Hepatocyte (in vitro differentiated cells): Measurements from ENCODE around the gene TSHZ3. TPM values are rescaled to one million over a fixed set of nuclear protein-coding genes. Genes with fewer than 3 reads are reported as not detected.
A peak's percentile ranks its signal among the peaks of the same experiment; 100 is the strongest.

Source experiments
- DNase-seq: peaks from one replicate; pipeline ENCODE4 v3.0.0-alpha.2; 2016; ENCODE audit warnings: low spot score
- H2AFZ ChIP-seq: fragments of 200-600 bp; sonication (generic); 2 replicates; pipeline ENCODE4 v1.6.0; 2016; ENCODE audit warnings: antibody characterized with exemption, mild to moderate bottlenecking
- H3K27ac ChIP-seq: fragments of 200-600 bp; sonication (generic); 2 replicates; pipeline ENCODE4 v1.5.1; 2016; ENCODE audit warnings: mild to moderate bottlenecking
- H3K27me3 ChIP-seq: fragments of 200-600 bp; sonication (generic); 2 replicates; pipeline ENCODE4 v1.6.1; 2016
- H3K36me3 ChIP-seq: fragments of 200-600 bp; sonication (generic); replicated peaks from 2 replicates; pipeline ENCODE4 v1.5.1; 2016; ENCODE audit warnings: low read depth; ENCODE audit not compliant: insufficient read depth
- H3K4me1 ChIP-seq: fragments of 200-600 bp; sonication (generic); 2 replicates; pipeline ENCODE4 v1.5.1; 2016; ENCODE audit warnings: mild to moderate bottlenecking, moderate library complexity; ENCODE audit not compliant: insufficient read depth
- H3K4me2 ChIP-seq: fragments of 200-600 bp; sonication (generic); 2 replicates; pipeline ENCODE4 v1.6.0; 2016
- H3K4me3 ChIP-seq: fragments of 200-600 bp; sonication (generic); 2 replicates; pipeline ENCODE4 v1.5.1; 2016; ENCODE audit warnings: mild to moderate bottlenecking
- H3K79me2 ChIP-seq: fragments of 200-600 bp; sonication (generic); 2 replicates; pipeline ENCODE4 v1.6.0; 2017; ENCODE audit warnings: mild to moderate bottlenecking
- H3K9me2 ChIP-seq: fragments of 200-600 bp; sonication (generic); replicated peaks from 2 replicates; pipeline ENCODE4 v1.6.0; 2017; ENCODE audit warnings: mild to moderate bottlenecking; ENCODE audit not compliant: insufficient read depth
- H3K9me3 ChIP-seq: fragments of 200-600 bp; sonication (generic); 2 replicates; pipeline ENCODE4 v1.5.1; 2016; ENCODE audit warnings: low read depth, mild to moderate bottlenecking
- H4K20me1 ChIP-seq: fragments of 200-600 bp; sonication (generic); 2 replicates; pipeline ENCODE4 v1.6.0; 2016; ENCODE audit warnings: mild to moderate bottlenecking; ENCODE audit not compliant: insufficient read depth, poor library complexity, severe bottlenecking
- CTCF ChIP-seq: fragments of 200-600 bp; sonication (generic); IDR thresholded peaks from 2 replicates; pipeline ENCODE4 v1.5.1; 2016; ENCODE audit warnings: antibody characterized with exemption, mild to moderate bottlenecking; ENCODE audit not compliant: poor library complexity
- EZH2 ChIP-seq: fragments of 200-600 bp; sonication (generic); IDR thresholded peaks from 2 replicates; pipeline ENCODE4 v1.6.1; 2016; ENCODE audit warnings: antibody characterized with exemption, mild to moderate bottlenecking, borderline replicate concordance
- EZH2phosphoT487 ChIP-seq: fragments of 200-600 bp; sonication (generic); IDR thresholded peaks from one replicate; pipeline ENCODE4 v1.6.1; 2018; ENCODE audit warnings: antibody characterized with exemption, mild to moderate bottlenecking, low read depth, moderate library complexity; ENCODE audit not compliant: unreplicated experiment, severe bottlenecking
- whole genome bisulfite sequencing: methylation state at CpG from one replicate; pipeline ENCODE4 v1.1.6; 2016; ENCODE audit warnings: low lambda C conversion rate; ENCODE audit errors: missing lambda C conversion rate; 5-methylcytosine and 5-hydroxymethylcytosine counted together
- polyA plus RNA-seq: library from polyadenylated mRNA; unstranded; fragments of >200 nt; fragmentation: Nextera tagmentation; extraction: Ambion mirVana; gene quantifications from 2 replicates; pipeline ENCODE4 v1.2.1, GENCODE V29; 2016
- total RNA-seq: library from RNA; depleted of rRNA; stranded (reverse); fragments of >200 nt; gene quantifications from 2 replicates; pipeline ENCODE4 v1.2.3, GENCODE V29; 2014

The TSHZ3 gene
- total and polyA plus RNA-seq, 2 experiments from 2014 or later, result 4.9 to 5.3 TPM

DNA sequence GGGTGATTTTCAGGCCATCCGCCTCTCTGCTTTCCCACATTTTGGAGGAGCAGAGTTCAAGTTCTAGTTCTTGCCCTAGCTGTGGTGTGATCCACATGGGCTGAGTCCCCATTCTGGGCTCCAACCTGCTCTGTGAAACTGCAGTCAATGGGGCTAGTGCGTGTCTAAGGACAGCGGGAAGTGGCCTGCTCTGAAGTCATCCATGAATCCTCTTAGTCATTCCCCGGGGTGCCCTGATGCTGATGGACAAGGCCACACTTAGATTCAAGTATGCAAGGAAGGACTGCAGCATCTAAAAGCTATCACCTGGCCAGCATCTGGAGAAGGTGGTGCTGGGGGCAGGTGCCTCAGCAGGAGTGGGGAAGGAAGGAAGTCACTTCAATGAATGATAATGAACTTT is 94.6 kb downstream of the TSHZ3 start:
- Histone ChIP-seq H3K9me2 (no peaks in the 10 kb centered on the region), H3K4me1 (no peaks in the 10 kb centered on the region), H2AFZ (no peak overlapping the region), H3K36me3 (no peaks in the 10 kb centered on the region), H3K4me2 (no peak overlapping the region), H3K4me3 (no peak overlapping the region), H3K27me3 (no peaks in the 10 kb centered on the region), H3K79me2 (no peaks in the 10 kb centered on the region), H4K20me1 (no peaks in the 10 kb centered on the region), H3K9me3 (no peaks in the 10 kb centered on the region), H3K27ac (no peak overlapping the region)
- no peak for DNase-seq
- 91% methylated on average over 4 of the region's 4 CpGs for WGBS
- TF ChIP-seq EZH2 (no peak), CTCF (no peak)

GRCh38 chr19:31254180-31254551 is 95.1 kb downstream of the TSHZ3 start:
- Histone ChIP-seq H3K4me1 (no peaks in the 10 kb centered on the region), H3K9me2 (no peaks in the 10 kb centered on the region), H3K9me3 (no peaks in the 10 kb centered on the region), H3K27me3 (no peaks in the 10 kb centered on the region), H3K4me3 (no peak overlapping the region), H2AFZ (no peak overlapping the region), H4K20me1 (no peaks in the 10 kb centered on the region), H3K36me3 (no peaks in the 10 kb centered on the region), H3K27ac (no peak overlapping the region), H3K4me2 (no peak overlapping the region), H3K79me2 (no peaks in the 10 kb centered on the region)
- 38% methylated on average over 7 of the region's 7 CpGs for WGBS
- peak; percentile 34 for DNase-seq
- TF ChIP-seq EZH2 (no peak), CTCF (no peak), EZH2phosphoT487 (no peak)

GRCh38 chr19:31253526-31254179 is 95.6 kb downstream of the TSHZ3 start:
- WGBS, result 86% methylated on average over 6 of the region's 6 CpGs
- H4K20me1 ChIP-seq, result no peaks in the 10 kb centered on the region
- no peaks in the 10 kb centered on the region for H3K4me1 ChIP-seq
- H2AFZ ChIP-seq, result no peak overlapping the region
- no peak for DNase-seq
- H3K9me3 ChIP-seq, result no peaks in the 10 kb centered on the region
- H3K9me2 ChIP-seq, result no peaks in the 10 kb centered on the region
- no peaks in the 10 kb centered on the region for H3K27me3 ChIP-seq
- no peak overlapping the region for H3K4me2 ChIP-seq
- TF ChIP-seq EZH2 (no peak), CTCF (no peak), EZH2phosphoT487 (no peak)
- H3K27ac ChIP-seq, result no peak overlapping the region
- no peaks in the 10 kb centered on the region for H3K36me3 ChIP-seq
- H3K4me3 ChIP-seq, result no peak overlapping the region
- H3K79me2 ChIP-seq, result no peaks in the 10 kb centered on the region

- no peaks in the 10 kb centered on the region for H3K9me2 ChIP-seq
- no peak for DNase-seq
- no peak overlapping the region for H3K4me3 ChIP-seq
- no peak overlapping the region for H2AFZ ChIP-seq
- no peaks in the 10 kb centered on the region for H3K27me3 ChIP-seq
- no peak overlapping the region for H3K4me2 ChIP-seq
- H3K4me1 ChIP-seq, result no peaks in the 10 kb centered on the region
- no peaks in the 10 kb centered on the region for H3K36me3 ChIP-seq
- H4K20me1 ChIP-seq, result no peaks in the 10 kb centered on the region
- TF ChIP-seq EZH2 (no peak), CTCF (no peak), EZH2phosphoT487 (no peak)
- WGBS, result 92% methylated on average over 2 of the region's 2 CpGs
- H3K27ac ChIP-seq, result no peak overlapping the region
- no peaks in the 10 kb centered on the region for H3K79me2 ChIP-seq
- no peaks in the 10 kb centered on the region for H3K9me3 ChIP-seq
Observed at GRCh38 chr19:31252441-31252840, 96.8 kb downstream of the TSHZ3 start.
